Calu3 (cell line): Measurements from ENCODE around the gene TRERF1. TPM values are rescaled to one million over a fixed set of nuclear protein-coding genes. Genes with fewer than 3 reads are reported as not detected.

Experiments used
- BruUV-seq: library from RNA; stranded (reverse); fragments of 400-500 nt; replicated peaks from 2 replicates; lab custom pipeline; 2021; lab: Mats Ljungman, UMichigan
- CTCF ChIA-PET: fragments of 300-600 bp; sonication (Branson Sonifier 250); formaldehyde crosslinking; loops from one replicate; lab custom pipeline; 2022; ENCODE audit warnings: antibody characterized with exemption; lab: Charles Lee
- DNase-seq: peaks from one replicate; pipeline ENCODE4 v3.0.0; 2022
- H3K27ac Mint-ChIP-seq: one replicate; pipeline ENCODE4 v1.8.0; 2022; ENCODE audit warnings: mixed read lengths; ENCODE audit not compliant: unreplicated experiment
- H3K27me3 Mint-ChIP-seq: one replicate; pipeline ENCODE4 v1.8.0; 2022; ENCODE audit warnings: mixed read lengths; ENCODE audit not compliant: unreplicated experiment
- H3K36me3 Mint-ChIP-seq: one replicate; pipeline ENCODE4 v1.8.0; 2022; ENCODE audit warnings: mild to moderate bottlenecking, moderate library complexity, mixed read lengths; ENCODE audit not compliant: insufficient read depth, unreplicated experiment
- H3K4me1 Mint-ChIP-seq: one replicate; pipeline ENCODE4 v1.8.0; 2022; ENCODE audit warnings: mild to moderate bottlenecking, low read depth, mixed read lengths; ENCODE audit not compliant: unreplicated experiment
- H3K4me3 Mint-ChIP-seq: one replicate; pipeline ENCODE4 v1.8.0; 2022; ENCODE audit warnings: mild to moderate bottlenecking, low read depth, moderate library complexity, mixed read lengths; ENCODE audit not compliant: unreplicated experiment
- H3K9me3 Mint-ChIP-seq: one replicate; pipeline ENCODE4 v1.8.0; 2022; ENCODE audit warnings: low read depth, mixed read lengths; ENCODE audit not compliant: unreplicated experiment
- intact Hi-C: fragments of 100-400 bp; cut with micrococcal nuclease; formaldehyde crosslinking; loops from one replicate; pipeline ENCODE4 v1.10.0; 2022; ENCODE audit not compliant: unreplicated experiment
- total RNA-seq: library from RNA; stranded (reverse); gene quantifications from 2 replicates; pipeline ENCODE4 v1.2.3, GENCODE V29; 2022
- TF ChIP-seq, protein P1 (sequence below): fragments of 200-600 bp; IDR thresholded peaks from one replicate; pipeline ENCODE4 v1.8.0; 2022; ENCODE audit warnings: antibody characterized with exemption; ENCODE audit not compliant: unreplicated experiment

TRERF1 gene
- total RNA-seq, 1 experiment from 2014 or later = 1.4 TPM

DNA sequence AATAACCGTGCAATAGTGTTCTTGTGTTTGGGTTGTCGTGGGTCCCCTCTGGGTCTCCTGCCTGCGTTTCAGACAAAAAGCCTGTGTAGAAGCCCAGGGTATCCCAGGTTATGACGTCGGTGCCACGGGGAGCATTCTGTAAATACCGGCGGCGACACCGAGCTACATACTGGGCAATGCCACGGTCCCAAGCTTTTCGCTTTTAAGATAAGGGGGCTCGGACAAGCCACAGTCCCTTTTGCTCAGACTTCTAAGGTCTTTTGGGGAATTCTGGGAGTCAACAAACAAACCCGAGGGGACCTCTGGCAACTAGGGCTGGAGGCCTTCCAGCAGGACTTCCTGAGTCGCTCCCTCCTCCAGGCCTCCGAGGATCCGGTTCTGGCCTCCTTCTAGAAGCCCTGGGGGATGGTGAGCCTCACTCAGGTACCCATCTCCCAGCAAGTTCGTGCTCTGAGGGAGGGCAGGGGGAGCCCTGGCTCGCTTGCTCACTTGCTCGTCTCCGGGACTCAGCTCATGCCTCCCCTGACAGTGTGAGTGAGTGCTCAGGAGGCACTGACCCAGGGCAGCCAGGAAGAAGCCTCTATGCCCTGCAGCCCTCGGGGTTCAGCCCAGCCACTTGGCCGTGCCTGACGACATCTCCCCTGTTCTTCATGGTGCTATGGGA lies 171.6 kb downstream of the TRERF1 start:
- Mint-ChIP-seq H3K9me3 (no peaks in the 10 kb centered on the region), H3K36me3 (peaks cover 4% of the 10 kb centered on the region), H3K27ac (peak overlapping the region; percentile 45), H3K4me1 (peaks cover 30% of the 10 kb centered on the region), H3K4me3 (no peak overlapping the region), H3K27me3 (no peaks in the 10 kb centered on the region)
- no peak for DNase-seq
- intact Hi-C loops = no loop called here
- BruUV-seq = no TSS peak
- TF ChIP-seq, protein P1, sequence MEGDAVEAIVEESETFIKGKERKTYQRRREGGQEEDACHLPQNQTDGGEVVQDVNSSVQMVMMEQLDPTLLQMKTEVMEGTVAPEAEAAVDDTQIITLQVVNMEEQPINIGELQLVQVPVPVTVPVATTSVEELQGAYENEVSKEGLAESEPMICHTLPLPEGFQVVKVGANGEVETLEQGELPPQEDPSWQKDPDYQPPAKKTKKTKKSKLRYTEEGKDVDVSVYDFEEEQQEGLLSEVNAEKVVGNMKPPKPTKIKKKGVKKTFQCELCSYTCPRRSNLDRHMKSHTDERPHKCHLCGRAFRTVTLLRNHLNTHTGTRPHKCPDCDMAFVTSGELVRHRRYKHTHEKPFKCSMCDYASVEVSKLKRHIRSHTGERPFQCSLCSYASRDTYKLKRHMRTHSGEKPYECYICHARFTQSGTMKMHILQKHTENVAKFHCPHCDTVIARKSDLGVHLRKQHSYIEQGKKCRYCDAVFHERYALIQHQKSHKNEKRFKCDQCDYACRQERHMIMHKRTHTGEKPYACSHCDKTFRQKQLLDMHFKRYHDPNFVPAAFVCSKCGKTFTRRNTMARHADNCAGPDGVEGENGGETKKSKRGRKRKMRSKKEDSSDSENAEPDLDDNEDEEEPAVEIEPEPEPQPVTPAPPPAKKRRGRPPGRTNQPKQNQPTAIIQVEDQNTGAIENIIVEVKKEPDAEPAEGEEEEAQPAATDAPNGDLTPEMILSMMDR = no peak
- CTCF ChIA-PET = interaction anchor here (0.6 to 2.2 kb wide), 7 partner anchors 9 to 291 kb away, joined by 3 to 10 read pairs (median 4); no protein-coding TSS in a partner anchor

DNA sequence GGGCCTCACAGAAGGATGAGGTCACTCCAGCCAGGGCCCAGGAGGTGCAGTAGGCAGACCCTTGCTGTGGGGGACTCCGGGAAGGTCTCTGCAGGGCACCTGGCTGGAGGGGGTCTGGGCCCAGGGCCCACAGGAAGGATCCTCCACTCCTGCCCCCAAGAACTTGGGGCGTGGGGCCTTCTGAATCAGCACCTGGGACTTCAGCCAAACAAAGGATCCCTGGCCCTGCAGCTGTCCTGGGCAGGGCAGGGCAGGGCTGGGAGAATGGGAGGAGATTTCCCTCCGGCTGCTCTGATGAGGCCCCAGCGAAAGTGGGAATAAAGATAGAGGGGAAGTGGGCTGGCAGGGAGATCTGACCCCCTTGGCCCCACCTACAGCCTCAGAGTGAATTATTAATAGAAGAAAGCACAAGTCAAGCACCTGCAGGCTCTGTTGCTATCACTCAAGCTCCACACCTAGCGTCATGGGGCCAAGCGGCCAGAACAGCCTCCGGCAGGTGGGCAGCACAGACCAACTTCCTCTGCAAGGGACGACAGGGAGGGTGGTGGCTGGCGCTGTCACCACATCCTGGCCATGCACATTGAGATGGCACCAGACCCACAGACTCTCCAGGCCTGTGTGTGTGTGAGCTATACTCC lies 172.5 kb downstream of the TRERF1 start:
- TF ChIP-seq, protein P1 = no peak
- Mint-ChIP-seq H3K36me3 (peaks cover 4% of the 10 kb centered on the region), H3K27ac (peak overlapping the region; percentile 45), H3K27me3 (no peaks in the 10 kb centered on the region), H3K9me3 (no peaks in the 10 kb centered on the region), H3K4me1 (peaks cover 30% of the 10 kb centered on the region), H3K4me3 (peak overlapping the region; percentile 39)
- no TSS peak for BruUV-seq
- CTCF ChIA-PET = interaction anchor here (1.0 to 2.2 kb wide), 5 partner anchors 8 to 268 kb away, joined by 3 to 10 read pairs (median 4); no protein-coding TSS in a partner anchor
- DNase-seq = peak; percentile 58
- intact Hi-C loops = no loop called here

DNA sequence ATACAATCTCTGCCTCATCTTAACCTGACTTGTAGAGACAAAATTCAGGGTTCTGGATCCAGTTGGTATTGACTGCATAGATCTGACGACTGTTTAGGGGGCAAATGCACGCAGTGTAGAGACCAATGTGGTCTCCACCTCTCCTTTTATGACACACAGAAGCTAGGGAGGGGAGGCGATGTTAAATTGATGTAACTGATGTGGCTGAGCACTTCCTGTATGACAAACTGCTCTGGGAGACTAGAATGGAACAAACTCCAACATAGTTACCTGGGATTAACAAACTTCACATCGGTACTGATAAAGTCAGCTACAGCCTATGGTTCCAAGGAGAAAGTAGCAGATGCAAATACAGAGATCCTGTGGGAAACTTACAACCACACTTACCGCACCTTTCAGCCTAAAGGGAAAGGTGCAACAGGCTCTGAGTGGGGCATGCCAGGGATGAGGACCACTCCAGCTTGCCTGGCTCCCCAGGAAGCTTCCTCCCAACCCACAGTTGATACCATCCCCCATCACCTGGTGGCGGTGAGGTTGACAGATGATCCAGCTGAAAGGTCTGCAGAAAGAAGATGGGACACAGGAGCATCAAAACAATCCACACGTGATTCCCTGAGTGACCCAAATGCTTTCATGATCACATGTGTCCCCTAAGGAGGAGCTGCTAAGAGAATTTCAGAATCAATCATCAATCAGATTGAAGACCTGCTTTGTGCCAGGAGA lies 173.4 kb downstream of the TRERF1 start:
- peaks cover 4% of the 10 kb centered on the region for H3K36me3 Mint-ChIP-seq
- DNase-seq = no peak
- no peaks in the 10 kb centered on the region for H3K9me3 Mint-ChIP-seq
- no peaks in the 10 kb centered on the region for H3K27me3 Mint-ChIP-seq
- intact Hi-C loops = no loop called here
- H3K27ac Mint-ChIP-seq = peak overlapping the region; percentile 45
- CTCF ChIA-PET = interaction anchor here (2.2 kb wide), 1 partner anchor 269 kb away, joined by 10 read pairs; no protein-coding TSS in a partner anchor
- TF ChIP-seq, protein P1 = no peak
- BruUV-seq = no TSS peak
- peaks cover 30% of the 10 kb centered on the region for H3K4me1 Mint-ChIP-seq
- no peak overlapping the region for H3K4me3 Mint-ChIP-seq

DNA sequence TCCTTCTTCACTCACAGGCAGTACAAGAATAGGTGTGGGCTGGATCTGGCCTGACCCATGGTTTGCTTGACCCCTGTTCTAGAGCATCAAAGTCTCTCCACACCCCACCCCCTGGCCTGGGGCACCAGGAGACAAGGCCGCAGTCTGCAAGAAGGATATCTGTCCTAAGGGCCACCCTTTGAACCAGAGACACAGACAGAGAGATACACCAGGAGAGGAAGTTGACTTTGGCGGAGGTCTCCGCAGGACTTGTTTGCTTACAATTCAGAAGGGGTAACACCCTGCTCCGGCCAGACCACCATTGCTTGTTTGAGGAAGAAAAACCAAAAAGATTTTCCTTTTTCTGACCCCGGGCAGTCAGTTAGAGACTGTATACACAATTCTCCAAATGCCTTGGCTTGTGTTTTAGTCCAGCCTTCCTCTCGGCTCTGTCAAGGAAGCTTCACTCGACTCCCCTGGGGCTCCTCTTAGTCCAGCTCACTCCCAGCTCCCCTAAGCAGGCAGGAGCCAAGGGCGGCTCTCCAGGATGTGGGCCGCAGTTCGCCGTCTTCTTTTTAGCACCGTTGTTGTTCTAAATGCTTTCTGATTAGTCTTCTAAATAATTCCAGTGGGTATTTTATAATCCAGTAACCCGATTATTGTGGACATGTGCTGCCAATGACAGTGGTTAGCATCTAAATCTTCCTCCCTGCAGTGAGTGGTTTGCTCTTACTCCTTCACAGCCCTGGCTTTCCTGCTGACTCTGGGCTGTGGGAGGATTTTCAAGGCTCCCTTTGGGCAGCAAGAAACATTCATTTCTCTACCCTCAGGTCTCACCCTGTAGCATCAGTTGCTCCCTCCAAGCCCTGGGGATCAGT lies 175.5 kb downstream of the TRERF1 start:
- TF ChIP-seq, protein P1 = no peak
- peaks cover 8% of the 10 kb centered on the region for H3K27me3 Mint-ChIP-seq
- no TSS peak for BruUV-seq
- no peak overlapping the region for H3K27ac Mint-ChIP-seq
- peaks cover 30% of the 10 kb centered on the region for H3K4me1 Mint-ChIP-seq
- DNase-seq = no peak
- CTCF ChIA-PET = no interaction called here
- intact Hi-C loops = no loop called here
- H3K36me3 Mint-ChIP-seq = peaks cover 4% of the 10 kb centered on the region
- H3K4me3 Mint-ChIP-seq = no peak overlapping the region
- H3K9me3 Mint-ChIP-seq = no peaks in the 10 kb centered on the region
